HG03457 (cell line): Measurements from ENCODE around the gene TRIM2.
"Not testable (repeated sequence)": the region's sequence is repeated elsewhere in the genome, so short reads cannot be mapped to it uniquely, and the experiment has no call there.

Experiments used
- ATAC-seq: cut with Tn5 transposase; IDR thresholded peaks from one replicate; pipeline ENCODE4 v1.9.1; 2021; ENCODE audit warnings: moderate number of reproducible peaks; ENCODE audit not compliant: unreplicated experiment

The TRIM2 gene

GRCh38 chr4:153204247-153204671, at the start of gene TRIM2:
TSS of gene TRIM2 (plus strand) at chr4:153204443. CDS start at chr4:153204531, 88 bp downstream.
- no peak for ATAC-seq

GRCh38 chr4:153155686-153156085, 48.6 kb upstream of the TRIM2 start:
- ATAC-seq = no peak

- no peak for ATAC-seq
Measured at GRCh38 chr4:153156263-153156662, 48.0 kb upstream of the TRIM2 start.

- no peak for ATAC-seq
Measured at GRCh38 chr4:153156721-153157120, 47.5 kb upstream of the TRIM2 start.

- ATAC-seq = no peak
Measured at GRCh38 chr4:153159016-153159415, 45.2 kb upstream of the TRIM2 start.

GRCh38 chr4:153159728-153160221, 44.5 kb upstream of the TRIM2 start:
- no peak for ATAC-seq

GRCh38 chr4:153160821-153161220, 43.4 kb upstream of the TRIM2 start:
- no peak for ATAC-seq

- ATAC-seq = no peak
Measured at GRCh38 chr4:153161226-153161963, 42.8 kb upstream of the TRIM2 start.

- ATAC-seq = not testable (repeated sequence)
Measured at GRCh38 chr4:153165236-153165635, 39.0 kb upstream of the TRIM2 start.

GRCh38 chr4:153166716-153167501, 37.3 kb upstream of the TRIM2 start:
- no peak for ATAC-seq

GRCh38 chr4:153169776-153170175, 34.5 kb upstream of the TRIM2 start:
- no peak for ATAC-seq

GRCh38 chr4:153170407-153170806, 33.8 kb upstream of the TRIM2 start:
- no peak for ATAC-seq

GRCh38 chr4:153174821-153175567, 29.2 kb upstream of the TRIM2 start:
- no peak for ATAC-seq

GRCh38 chr4:153176938-153177337, 27.3 kb upstream of the TRIM2 start:
- no peak for ATAC-seq

GRCh38 chr4:153177841-153178240, 26.4 kb upstream of the TRIM2 start:
- ATAC-seq = no peak

GRCh38 chr4:153179100-153179499, 25.1 kb upstream of the TRIM2 start:
- ATAC-seq = no peak

- no peak for ATAC-seq
Measured at GRCh38 chr4:153181293-153181692, 22.9 kb upstream of the TRIM2 start.

- ATAC-seq = no peak
Measured at GRCh38 chr4:153181700-153182099, 22.5 kb upstream of the TRIM2 start.

GRCh38 chr4:153183146-153183545, 21.1 kb upstream of the TRIM2 start:
- ATAC-seq = no peak

GRCh38 chr4:153185331-153185852, 18.9 kb upstream of the TRIM2 start:
- ATAC-seq = no peak
